Kasumi-1 (cell line): ENCODE results near the gene S100A5.
"Not testable (repeated sequence)": the region's sequence is repeated elsewhere in the genome, so short reads cannot be mapped to it uniquely, and the experiment has no call there.

Source experiments
- DNase-seq, 2 experiments: peaks; one replicate each; lab custom pipeline; 2025; lab: John Stamatoyannopoulos, UW

S100A5 gene

DNA sequence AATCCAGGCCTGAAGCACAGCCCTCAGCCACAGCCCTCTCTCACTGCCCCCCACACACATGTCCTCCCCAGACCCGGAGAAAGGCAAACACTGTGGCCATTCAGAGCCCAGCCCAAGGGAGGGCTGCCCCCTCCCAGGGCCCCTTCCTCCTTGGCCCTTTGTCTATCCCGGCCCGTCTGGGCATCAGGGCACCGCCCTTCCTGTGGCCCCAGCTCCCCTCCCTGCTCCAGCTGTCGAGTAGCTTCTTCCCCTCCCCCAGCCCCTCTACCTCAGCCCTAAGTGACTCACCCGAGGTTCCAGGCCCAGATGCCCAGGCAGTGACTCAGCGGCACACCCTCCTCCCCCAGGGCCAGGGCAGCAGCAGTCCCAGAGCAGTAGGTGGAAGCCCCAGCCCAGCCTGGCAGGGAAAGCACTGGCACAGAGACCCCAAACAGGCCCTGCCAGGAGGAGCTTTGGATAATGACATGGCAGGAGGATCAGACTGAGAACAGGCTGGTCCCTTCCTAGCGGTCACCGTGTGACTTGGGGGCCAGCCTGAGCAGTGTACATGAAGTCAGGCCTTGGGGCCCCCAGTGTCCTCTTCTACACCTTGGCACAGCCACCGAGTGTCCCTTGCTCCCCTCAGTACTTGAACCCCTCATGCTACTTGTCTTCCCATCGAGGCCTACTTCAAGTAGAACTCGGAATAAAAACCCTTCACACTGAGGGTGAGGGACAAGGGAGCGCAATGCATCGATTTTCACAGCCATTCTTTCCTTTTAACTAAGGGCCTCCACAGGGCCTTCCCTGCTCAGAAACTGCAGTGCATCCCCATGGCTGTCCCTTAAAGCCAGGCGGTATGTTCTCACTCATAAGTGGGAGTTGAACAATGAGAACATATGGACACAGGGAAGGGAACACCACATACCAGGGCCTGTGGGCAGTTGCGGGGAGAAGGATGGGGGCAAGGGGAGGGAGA, 26.0 kb upstream of the S100A5 start:
- DNase-seq, result peak; percentile 73 to 88

DNA sequence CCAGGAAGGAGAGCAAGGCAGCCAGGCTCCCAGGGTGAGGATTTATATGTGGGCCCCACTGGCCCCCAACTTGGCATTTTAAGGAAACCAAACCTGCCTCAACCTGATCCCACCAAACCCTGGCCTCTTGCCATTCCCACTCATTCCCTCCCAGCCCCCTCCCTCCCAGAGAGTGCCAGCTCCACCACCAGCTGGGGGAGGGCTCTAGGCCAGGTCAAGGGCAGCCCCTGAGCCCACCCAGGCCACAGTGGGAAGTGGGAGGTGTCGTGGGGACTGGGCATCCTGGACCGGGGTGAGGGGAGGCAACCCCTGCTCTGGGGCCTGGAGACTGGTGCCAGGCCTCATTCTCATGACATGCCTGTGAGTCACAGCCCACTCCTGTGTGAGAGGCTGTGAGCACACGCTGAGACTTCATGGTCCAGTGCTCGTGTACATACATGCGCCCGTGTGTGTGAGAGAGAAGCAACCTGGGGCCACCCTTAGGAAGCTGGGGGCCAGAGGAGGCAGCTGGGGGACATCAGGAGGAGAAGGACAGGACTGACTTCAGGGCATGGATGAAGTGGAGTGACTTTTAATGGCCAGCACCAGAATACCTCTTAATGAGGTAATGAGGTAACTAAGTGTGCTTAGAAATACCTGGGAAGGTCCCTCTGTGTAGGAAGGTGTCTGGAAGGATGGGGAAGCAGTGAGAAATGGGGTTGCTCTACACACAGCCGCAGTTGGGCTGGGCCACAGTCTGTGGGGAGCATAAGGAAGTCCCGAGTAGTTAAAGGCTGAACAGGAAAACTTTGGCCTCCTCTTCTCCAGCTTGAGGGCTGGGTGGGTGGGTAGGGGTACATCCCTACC, 25.0 kb upstream of the S100A5 start, which contains the start of gene S100A2:
TSS of gene S100A2 (minus strand) at position 316 of the 846 bp plus-strand sequence. CDS start 1,967 bp downstream, outside the sequence.
- peak; percentile 54 to 61 for DNase-seq

DNA sequence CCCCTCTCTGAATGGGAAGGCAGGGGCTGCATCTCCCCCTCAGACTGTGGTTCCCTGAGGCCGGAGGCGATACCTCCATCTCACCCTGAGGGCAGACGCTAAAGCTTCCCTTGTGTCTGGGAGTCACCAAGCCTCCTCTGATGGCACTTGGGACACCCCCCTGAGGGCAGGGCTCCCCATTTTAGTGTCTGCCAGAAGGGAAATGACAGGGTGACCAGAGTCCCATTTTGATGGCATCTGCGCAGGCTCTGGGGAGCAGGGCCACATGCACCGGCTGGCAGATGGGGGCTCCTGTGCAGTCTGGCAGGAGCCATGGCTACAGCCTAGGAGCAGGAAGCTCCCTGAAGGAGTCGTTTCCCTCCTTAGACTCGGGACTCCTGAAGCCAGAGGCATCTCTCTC, 23.3 kb upstream of the S100A5 start:
- DNase-seq, result no peak

DNA sequence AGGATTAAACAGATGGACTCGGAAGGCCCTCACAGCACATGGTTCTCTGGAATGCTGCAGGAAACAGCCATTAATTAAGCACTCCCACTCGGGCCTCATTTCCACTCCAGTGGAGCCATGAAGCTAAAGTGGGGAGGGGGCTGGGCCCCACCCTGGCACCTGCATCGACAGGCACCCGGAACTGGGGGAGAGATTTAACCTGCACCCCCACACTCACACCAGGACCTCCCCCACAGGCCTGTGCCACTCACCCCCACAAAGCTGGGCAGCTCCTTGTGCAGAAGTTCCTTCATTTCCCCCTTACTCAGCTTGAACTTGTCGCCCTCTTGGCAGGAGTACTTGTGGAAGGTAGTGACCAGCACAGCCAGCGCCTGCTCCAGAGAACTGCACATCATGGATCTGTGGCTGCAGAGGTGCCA, 22.8 kb upstream of the S100A5 start:
- DNase-seq, result no peak

DNA sequence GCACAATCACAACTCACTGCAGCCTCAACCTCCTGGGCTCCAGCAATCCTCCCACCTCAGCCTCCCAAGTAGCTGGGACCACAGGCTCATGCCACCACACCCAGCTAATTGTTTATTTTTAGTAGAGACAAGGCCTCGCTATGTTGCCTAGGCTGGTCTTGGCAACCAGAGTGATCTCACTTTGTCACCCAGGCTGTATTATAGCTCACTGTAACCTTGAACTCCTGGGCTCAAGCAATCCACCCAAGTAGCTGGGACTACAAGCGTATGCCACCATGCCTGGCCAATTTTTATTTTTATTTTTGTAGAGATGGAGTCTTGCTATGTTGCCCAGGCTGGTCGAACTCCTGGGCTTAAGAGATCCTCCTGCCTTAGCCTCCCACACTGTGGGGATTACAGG, 21.3 kb upstream of the S100A5 start:
- not testable (repeated sequence) for DNase-seq

DNA sequence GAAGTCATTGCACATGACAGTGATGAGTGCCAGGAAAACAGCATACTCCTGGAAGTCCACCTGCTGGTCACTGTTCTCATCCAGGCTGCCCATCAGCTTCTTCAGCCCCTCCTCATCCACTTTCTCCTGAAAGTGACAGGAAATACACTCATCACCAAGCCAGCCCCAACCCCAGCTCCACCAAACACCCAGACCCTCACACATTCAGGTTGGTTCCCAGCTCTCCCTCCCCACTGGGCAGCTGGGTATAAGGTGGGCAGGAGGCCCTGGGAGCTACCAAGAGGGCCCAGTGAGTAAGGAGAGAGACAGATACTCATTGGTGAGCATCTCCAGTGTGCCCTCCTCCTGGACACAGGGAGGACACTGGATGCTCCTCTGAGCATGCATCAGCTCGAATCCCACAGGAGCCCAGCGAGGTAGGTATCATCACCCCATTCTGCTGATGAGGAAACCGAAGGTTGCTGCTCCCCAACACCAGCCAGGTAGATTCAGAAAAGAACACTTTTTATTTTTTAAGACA, 20.8 kb upstream of the S100A5 start:
- no peak for DNase-seq

DNA sequence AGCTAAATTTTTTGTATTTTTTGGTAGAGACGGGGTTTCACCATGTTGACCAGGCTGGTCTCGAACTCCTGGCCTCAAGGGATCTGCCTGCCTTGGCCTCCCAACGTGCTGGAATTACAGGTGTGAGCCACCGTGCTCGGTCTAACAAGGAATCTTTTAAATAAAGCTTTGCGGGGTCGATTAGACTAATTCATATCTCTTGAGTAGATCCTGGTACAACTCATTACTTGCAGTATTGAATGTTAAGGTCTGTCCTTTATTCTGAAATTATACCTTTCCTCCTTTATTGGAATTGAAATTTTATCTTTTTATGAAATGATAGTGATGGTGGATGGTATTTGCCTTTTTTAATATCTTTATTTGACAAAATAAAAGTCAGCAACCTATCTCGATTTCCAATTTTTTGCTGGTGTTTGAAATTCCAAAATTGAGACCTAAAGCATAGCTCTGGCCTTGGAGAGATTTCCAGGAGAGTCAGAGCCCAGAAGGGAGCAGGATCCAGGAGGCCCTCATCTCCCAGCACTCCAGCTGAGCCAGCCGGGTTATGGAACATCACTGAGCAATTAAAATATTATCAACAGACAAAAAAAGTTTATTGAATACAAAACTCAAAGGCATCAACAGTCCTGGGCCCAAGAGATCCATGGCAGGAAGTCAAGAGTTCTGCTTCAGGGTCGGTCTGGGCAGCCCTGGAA, 20.2 kb upstream of the S100A5 start:
- DNase-seq, result no peak

DNA sequence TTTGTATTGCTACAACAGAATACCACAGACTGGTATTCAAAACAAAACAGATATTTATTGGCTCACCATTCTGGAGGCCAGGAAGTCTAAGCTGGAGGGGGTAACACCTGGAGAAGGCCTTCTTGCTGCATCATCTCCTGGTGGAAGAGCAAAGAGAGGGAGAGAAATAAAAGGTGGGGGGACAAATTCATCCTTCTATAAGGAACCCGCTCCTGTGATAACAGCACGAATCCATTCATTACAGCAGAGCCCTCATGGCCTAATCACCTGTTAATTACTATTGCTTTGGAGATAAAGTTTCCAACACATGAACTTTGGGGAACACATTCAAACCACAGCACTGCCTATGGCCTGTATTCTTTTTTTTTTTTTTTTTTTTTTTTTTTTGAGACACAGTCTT, 19.5 kb upstream of the S100A5 start:
- DNase-seq, result no peak

DNA sequence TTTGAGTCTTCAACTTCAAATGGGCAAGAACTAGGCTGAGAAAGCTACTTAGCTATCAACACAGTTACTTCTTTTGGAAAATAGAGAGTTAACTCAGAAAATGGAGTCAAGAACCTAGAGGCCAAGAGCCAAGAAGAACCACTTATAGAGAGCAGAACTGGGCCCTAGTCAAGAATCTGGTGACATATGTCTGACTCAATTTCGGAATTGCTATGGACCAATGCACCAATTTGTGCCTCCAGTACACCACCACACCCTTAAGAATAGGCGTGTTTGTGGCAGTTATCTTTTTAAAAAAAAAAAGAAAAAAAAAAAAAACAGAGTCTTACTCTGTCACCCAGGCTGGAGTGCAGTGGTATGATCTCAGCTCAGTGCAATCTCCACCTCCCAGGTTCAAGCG, 17.1 kb upstream of the S100A5 start:
- no peak for DNase-seq

DNA sequence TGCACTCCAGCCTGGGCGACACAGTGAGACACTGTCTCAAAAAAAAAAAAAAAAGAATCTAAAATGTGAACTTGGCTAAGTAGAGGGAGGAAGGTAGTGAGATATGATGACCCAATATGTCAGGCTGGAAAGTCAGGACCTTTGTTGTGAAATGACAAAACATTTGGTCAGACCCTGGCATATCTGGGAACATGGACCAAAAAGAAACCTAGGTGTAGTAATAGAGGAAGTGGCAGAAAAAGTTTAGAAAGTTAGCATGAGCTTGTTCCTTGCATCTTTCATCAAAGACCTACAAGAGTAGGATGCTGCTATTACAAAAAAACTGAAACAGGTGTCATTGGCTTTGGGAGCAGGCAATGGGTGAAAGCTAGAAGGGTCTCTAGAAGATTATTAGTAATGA, 15.6 kb upstream of the S100A5 start:
- DNase-seq, result no peak

DNA sequence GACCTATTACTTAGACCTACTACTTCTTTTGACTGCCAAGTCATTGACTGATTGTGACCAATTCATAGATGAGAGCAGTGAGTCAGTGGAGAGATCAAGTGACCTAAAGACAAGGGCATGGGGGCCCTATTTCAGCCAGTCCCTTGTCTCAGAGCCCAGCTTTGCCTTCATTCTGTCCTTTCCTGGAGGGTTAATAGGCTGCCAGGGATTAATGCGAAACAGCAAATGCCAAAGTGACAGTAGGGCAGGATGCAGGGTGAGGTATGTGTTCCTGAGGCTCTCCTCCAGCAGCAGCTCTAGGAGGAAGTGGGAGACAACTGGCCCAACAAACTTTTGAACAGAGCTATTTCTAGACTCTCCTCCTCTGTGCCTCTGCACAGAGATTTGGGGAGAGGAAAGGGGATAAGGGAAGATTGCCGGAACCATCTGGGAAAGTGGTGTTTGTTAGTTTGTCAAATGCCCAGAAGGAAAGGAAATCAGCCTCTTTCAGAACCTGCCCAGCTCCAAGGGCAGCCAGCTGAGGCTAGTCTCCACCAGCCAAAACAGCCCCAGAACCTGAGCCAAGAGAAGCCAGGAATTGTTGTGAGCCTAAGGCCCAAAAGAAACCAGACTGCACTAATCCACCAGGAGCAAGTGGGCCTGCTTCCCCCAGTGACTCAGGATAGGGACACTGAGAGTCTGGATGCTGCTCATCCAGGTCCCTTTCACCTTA, 13.3 kb upstream of the S100A5 start:
- peak; percentile 67 to 69 for DNase-seq

DNA sequence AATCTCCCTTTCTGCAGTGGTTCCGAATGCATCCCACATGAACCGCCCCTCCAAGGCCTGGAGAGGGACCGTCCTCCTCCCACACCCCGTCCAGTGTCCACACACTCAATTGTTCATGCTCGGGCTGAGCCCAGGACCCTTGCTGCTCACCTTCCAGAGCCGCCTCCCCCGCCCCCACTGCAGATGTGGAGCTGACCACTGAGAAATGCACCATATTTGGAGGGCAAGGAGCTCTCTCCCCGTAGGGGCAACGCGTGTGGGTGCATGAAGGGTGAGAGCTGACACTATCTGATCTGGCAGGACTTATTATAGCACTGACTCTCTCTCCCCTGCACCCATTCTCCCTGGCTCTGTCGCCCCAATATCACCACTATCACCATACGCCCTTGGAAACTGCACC, 12.4 kb upstream of the S100A5 start:
- DNase-seq, result no peak

DNA sequence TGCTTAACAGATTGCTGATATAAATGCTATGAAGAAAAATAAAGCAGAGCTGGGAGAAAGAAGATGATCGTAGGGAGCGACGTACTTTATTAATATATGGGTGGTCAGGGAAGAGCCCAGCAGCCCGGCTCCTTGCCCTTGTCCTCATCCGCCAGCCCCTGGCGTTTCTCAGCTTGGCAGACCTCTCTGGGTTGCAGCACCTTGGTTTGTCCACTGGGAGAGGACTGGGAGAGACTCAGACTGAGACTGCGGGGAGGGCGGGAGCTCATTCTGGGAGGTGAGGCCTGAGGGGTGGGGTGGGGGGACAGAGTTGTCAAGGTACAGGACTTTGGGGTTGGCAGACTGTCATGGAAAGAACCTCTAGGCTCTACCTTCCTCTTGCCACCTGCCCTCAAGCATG, 11.6 kb upstream of the S100A5 start:
- no peak for DNase-seq

DNA sequence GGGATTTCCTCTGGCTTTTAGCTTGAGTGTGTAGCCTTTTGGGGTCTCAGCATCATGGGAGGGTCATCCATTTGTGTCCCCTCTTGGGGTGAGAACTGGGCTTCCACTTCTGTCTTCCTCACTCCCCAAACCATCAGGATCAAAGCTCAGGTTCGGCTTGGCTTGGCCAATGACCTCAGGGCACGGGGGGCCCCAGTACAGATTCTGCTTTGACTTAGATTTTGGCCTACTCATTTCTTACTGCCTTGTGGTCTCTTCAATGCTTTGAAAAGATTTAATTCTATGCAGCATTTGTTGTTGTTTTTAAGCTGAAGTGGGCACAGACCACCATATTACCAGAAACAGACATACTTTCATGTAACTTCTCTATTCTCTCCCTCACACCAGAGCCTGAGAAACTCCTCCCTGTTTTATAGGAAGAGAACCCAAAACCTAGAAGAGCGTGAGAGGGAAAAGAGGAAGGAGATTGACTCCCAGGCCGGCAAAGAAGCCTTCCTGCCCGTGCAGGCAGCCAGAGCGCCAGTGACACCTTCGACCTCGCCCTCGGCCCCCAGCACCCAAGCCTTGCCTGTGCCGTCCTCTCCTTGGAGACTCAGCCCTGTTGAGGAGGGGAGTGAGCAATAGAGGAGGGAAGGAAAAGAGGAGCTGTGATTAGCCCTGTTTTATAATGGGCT, 10.2 kb upstream of the S100A5 start:
- DNase-seq, result peak; percentile 84 to 87

DNA sequence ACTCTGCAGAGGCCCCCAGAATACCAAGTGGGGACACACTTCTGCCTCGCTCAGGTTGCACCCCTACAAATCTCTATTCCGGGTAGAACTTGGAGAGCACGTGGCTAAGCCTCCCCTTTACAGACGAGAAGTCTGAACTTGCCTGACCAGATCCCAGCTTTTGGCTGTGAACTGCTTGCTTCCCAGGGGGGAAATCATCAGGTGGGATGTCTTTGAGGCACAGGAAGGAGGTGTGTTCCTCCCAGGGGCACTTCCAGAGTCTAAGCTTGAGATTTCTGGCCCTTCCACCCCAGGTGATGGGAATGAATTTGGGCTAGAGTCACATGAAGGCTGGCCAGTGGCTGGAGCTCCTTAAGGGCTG, 9.6 kb upstream of the S100A5 start:
- no peak for DNase-seq

DNA sequence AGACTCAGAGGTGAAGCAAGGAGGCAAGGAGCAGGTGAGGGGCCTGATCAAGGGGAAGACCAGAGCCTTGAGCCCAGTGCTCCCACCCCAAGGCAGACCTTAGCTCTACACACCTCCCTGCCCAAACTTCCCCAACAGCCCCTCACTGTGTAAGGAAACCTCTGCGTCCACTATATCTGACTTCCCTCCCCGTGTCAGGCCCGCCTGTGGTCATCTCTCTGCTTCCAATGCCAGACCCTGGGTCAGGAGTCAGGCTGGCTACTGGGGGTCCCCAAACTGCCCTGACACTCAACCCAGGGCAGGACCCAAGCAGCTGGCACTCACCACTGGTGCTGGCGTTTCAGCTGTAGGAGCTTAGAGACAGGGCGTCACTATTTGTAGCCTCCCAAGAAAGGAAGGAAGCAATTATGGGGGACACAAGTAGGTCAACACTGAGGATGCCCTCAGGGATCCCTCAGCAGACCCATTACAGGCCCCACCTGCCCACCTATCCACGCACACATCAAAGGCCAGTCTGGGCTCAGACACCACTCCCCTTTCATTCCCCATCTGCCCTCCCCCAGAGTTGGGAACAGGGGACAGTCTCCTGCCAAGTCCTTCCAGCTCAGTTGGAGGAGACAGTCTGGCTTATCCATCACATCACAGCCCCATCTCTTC, 9.1 kb upstream of the S100A5 start:
- DNase-seq, result no peak

DNA sequence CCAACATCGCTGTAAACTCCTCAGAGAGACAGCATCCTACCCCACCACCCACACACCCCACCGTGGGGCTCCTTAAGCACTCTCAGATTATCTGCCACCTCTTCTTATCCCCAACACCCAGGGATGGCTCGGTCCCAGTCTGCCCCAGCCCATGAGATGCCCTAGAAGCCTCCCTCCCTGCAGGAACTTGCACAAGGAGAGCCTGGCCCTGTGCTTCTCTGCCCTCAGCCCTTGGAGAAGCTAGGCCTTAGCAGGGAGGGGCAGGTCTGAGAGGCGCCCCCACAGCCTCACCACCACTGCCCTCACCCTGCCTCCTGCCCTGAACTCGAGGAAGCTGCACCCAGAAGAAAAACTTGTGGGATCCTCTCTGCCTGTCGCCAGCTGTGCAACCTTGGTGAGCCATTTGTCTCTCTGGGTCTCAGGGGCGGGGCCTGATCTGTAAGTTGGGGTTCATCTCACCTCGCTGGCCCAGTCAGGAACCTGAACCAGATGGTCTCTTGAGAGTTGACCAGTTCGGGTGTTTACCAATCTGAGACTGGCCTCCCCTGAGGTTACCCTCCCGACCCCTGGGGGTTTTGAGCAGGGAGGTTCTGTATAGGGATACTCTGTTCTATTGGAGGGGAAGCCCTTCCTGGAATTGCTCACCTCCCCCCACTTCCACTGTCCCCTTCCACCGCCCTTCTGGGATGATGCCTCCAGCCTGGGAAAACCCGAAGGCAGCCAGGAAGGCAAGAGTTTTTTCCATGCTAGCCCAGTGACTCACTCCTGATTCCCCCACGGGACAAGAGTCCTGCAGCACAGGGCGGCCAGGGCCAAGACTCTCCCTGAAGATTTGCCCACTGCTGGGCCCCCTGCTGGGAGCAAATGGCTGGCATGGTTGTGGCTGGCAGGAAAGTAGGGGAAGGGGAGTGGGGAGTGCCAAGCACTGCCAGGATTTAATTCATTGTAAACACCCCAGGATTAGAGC, 8.3 kb upstream of the S100A5 start, which contains the start of gene S100A3:
TSS of gene S100A3 (minus strand) at position 537 of the 967 bp plus-strand sequence. CDS start 773 bp downstream, outside the sequence.
- DNase-seq, result no peak

DNA sequence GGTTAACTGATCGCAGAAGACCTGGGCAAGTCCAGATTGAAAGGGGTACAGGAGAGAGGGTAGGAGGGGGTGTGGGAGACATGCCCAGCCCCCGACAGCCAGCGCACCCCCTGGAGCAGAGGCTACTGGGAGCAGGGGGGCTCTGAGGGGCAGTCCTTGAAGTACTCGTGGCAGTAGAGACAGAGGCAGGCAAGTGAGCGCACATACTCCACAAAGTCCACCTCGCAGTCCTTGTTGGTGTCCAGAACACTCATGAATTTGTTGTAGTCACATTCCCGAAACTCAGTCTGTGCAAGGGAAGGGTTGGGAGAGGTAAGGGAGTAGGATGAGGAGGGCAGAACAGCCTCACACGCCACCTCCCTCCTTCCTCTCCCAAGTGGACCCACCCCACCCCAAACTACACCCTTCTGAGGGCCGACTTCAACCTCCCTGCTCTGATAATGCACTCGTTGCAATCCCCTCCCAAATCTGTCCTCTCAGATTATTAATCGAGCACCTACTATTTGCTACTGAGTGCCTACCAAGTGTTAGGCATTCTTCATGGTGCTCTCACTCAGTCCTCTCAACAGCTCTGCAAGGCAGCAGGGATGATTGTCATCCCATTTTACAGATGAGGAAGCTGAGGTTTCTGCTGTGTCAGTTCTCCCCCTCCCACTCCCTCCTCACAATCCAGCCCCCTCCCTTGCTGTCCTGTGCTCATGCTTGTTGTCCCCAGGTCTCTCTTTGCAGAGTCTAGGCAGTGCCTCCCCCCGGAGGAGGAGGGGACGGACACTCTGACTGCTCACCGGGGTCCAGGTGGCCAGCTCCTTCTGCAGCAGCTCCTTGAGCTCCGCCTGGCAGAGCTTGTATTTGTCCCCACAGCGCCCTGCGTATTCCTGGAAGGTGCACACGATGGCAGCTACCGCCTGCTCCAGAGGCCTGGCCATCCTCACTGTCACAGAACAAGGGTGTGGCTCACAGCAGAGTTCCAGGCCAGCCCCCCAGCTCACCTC, 7.1 kb upstream of the S100A5 start:
- no peak for DNase-seq
